Activated CD4-positive, alpha-beta T cell treated with anti-CD3 and anti-CD28 coated beads, Interleukin-2, amount 50 U/mL, for 48 hours (primary cell): ENCODE results near the gene CNOT2.

Source experiments
- DNase-seq, 2 experiments: peaks; one replicate each; pipeline ENCODE4 v3.0.0-alpha.2; 2020

The CNOT2 gene, protein sequence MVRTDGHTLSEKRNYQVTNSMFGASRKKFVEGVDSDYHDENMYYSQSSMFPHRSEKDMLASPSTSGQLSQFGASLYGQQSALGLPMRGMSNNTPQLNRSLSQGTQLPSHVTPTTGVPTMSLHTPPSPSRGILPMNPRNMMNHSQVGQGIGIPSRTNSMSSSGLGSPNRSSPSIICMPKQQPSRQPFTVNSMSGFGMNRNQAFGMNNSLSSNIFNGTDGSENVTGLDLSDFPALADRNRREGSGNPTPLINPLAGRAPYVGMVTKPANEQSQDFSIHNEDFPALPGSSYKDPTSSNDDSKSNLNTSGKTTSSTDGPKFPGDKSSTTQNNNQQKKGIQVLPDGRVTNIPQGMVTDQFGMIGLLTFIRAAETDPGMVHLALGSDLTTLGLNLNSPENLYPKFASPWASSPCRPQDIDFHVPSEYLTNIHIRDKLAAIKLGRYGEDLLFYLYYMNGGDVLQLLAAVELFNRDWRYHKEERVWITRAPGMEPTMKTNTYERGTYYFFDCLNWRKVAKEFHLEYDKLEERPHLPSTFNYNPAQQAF

GRCh38 chr12:70242695-70243509, at the start of gene CNOT2:
CNOT2 (plus strand) TSS chr12:70243433; CDS start chr12:70278227, 34,794 bp downstream.
- peak; percentile 89 to 91 for DNase-seq

GRCh38 chr12:70194076-70194475, 49.2 kb upstream of the CNOT2 start:
- no peak for DNase-seq

- DNase-seq = no peak
Observed at GRCh38 chr12:70196811-70197281, 46.4 kb upstream of the CNOT2 start.

DNA sequence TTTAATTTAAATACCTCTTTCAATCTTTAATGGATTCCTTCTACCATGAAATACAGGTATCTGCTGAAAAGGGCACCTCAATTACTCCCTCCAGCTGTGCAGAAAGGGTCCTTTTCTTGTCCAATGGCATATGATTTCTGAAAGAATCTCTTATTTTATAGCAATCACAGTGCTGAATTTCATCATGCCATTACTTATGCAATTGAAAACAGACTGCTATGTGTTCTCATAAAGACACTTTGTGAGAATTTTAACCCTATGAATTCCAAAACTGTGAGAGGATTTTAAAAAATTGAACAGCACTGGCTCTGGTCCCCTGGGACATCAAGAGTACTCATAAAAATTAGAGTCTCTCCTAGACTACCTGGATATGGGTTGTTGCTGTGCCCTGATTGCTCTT, 45.9 kb upstream of the CNOT2 start:
- no peak for DNase-seq

DNA sequence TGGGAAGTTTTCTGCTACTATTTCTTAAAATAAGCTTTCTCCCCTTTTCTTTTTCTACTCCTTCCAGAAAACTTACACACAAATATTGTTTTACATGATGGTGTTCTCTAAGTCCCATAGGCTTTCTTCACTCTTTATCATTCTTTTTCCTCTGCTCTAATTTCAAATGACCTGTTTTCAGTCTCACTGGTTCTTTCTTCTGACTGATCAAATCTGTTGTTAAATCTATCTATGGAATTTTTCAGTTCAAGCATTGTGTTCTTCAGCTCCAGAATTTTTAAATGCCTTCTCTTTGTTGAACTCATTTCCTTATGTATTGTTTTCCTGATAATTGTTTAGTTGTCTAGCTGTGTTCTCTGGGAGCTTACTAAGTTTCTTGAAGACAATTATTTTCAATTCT, 29.5 kb upstream of the CNOT2 start:
- no peak for DNase-seq

GRCh38 chr12:70214972-70215617, 28.1 kb upstream of the CNOT2 start:
- DNase-seq = no peak

DNA sequence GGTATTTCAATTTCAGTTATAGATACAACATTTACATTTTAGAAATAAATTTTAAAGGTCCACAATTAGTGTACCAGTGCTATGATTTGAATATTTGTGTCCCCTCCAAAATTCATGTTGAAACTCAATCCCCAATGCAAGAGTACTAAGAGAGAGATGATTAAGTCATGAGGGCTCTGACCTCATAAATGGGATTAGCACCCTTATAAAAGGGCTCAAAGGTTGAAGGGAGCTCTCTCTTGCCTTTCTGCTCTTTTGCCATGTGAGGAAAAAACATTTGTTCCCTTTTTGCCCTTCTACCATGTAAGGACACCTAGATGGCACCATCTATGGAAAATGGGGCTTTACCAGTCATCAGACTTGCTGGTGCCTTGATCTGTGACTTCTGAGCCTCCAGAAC, 25.8 kb upstream of the CNOT2 start:
- DNase-seq = no peak

- no peak for DNase-seq
Observed at GRCh38 chr12:70221626-70222025, 21.6 kb upstream of the CNOT2 start.

- DNase-seq = no peak
Observed at GRCh38 chr12:70227911-70228310, 15.3 kb upstream of the CNOT2 start.

GRCh38 chr12:70230934-70231606, 12.2 kb upstream of the CNOT2 start:
- DNase-seq = no peak

DNA sequence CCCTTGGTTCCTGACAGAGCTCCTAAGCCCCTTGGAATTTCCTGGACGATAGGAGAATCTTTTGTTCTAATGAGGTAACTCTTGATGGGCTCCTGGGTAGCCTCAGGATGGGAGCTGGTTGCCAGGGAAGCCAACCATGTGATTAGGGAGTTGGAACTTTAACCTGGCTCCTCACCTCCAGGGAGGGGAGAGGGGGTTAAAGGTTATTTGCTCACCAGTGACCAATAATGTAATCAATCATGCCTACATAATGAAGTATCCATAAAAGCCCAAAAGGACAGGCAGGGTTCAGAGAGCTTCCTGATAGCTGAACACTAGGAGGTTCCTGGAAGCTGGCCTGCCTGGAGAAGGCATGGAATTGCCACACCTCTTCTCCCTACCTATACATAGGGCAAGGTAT, 6.2 kb upstream of the CNOT2 start:
- no peak for DNase-seq

DNA sequence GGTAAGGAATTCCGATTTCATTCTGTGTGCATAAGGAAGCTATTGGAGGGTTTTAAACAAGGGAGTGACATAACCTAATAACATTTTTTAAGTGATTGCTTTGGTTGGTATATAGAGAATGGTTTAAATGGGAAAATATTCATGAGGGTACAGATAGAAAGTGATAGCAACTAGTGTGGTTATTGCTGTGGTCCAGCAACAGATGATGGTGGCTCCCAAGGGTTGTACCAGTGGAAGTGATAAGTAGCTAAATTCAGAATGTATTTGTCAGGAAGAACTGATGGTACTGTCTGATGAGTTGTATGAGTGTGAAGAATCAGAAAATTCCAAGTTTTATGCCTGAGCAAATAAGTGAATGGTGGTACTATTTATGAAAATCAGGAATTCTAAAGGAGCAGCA, 2.6 kb upstream of the CNOT2 start:
- DNase-seq = no peak

- DNase-seq = no peak
Observed at GRCh38 chr12:70241845-70242244, 1.4 kb upstream of the CNOT2 start.

- peak; percentile 62 to 67 for DNase-seq
Observed at GRCh38 chr12:70243510-70244371, 508 bp downstream of the CNOT2 start.

- no peak for DNase-seq
Observed at GRCh38 chr12:70244409-70244808, 1.2 kb downstream of the CNOT2 start.

DNA sequence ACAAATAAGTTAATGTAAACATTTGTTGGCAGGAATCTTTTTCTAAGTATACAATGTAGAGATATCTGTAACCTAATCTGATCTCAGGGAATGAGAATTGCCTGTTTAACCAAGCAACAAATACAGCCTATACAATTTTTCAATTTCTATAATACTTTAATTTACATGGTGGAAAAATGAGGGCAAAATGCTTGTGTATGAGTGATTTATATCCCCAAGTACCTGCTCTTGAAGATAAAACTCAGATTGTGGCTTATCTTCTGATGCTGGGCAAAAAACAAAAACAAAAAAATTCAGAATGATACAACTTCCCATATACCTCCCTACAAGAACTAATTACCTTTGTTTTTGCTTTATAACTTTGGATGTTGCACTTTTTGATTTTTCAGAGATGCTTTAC, 2.2 kb downstream of the CNOT2 start:
- no peak for DNase-seq

DNA sequence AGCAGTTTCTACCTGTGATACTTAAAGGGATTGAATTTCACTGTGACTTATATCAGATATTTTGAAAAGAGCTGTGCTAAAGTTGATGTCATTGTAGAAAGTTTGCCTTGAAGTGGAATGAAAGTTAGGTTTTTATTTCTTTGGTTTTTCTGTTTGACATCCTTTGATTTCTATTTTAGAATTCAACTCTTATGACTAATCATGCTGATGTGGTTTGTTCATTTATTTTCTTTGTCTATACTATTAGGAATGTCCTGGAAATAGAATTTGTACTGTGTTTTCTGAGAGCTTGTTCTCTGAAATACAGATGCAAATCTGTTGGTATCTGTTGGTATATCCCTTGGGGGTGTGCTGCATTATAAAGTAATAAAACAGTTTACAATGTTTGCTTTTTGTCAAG, 3.3 kb downstream of the CNOT2 start:
- DNase-seq = no peak

DNA sequence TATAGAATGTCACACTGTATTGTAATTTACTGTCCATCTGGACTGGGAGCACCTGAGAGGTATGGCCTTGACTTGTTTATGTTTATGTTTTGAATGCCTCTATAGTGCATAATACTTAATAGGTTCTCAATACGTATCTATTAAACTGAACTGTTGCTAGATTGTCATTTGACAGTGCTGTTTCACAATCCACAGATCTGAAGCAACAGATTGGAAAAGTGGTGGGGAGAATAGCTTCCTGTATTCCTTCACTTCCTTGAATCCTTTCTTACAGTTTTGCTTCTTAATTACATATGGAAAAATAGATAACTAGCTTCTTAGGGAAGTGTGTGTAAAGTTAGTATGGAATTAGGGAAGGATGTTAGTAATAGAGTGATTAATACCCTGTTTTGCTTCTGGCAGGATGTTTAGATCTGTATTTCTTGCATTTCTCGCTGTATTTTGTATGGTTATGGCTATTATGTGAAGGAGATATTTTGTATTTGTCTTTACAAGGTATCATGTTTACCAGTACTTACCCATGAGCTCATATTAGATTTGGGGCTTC, 4.5 kb downstream of the CNOT2 start:
- DNase-seq = no peak

GRCh38 chr12:70248876-70249275, 5.6 kb downstream of the CNOT2 start:
- DNase-seq = no peak

DNA sequence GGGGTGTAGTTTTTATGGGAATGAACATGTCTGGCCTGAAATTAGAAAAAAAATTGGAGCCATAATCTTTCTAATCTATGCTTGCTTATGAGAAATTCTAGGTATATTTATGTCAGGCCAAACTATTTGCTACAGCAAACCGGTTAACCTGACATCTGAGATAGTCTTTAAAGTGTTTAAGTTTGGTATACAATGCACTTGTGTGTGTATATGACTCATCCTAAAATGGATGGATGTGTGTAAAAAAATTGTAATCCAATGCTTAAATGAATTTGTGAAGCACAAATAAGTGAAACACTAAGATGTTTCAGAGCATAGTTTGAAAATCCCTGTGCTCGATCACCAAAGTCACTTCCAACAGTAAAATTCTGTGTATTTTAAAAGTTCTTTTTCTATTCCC, 6.7 kb downstream of the CNOT2 start:
- DNase-seq = no peak

DNA sequence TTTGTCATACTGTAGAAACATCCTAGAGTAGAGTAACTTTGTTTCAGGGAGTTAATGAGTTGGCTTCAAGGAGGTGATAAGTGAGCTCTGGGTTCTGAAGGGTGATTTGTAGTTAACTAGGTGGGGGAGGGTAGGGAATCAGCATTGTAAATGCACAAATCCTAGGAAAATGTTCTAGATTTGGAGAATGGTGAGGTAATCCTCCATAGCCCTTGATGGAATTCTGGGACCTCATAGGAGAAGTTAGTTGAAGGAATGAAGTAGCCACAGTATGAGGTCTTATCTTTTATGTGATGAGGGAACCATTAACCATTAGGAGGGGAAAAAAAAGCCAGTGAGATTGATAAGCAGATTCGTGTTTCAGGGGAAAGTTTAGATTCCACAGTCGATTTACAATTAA, 8.0 kb downstream of the CNOT2 start:
- DNase-seq = no peak
